Stimulated activated CD4-positive, alpha-beta T cell treated with anti-CD3 and anti-CD28 coated beads, TNF-alpha, amount 100 ng/mL, for 48 hours (primary cell): ENCODE measurements around the gene JMY.

Experiments used
- DNase-seq, 3 donors: peaks; one replicate each; pipeline ENCODE4 v3.0.0-alpha.2; 2020; ENCODE audit warnings: low read depth in 3 of 3

The JMY gene

GRCh38 chr5:79295029-79295428, 59.1 kb downstream of the JMY start:
- DNase-seq: no peak

- DNase-seq: no peak
Observed at GRCh38 chr5:79297661-79298060, 61.7 kb downstream of the JMY start.

GRCh38 chr5:79301046-79301712, 65.2 kb downstream of the JMY start:
- no peak for DNase-seq

GRCh38 chr5:79302454-79302853, 66.5 kb downstream of the JMY start:
- no peak for DNase-seq

- DNase-seq: no peak
Observed at GRCh38 chr5:79305706-79306105, 69.8 kb downstream of the JMY start.

- no peak for DNase-seq
Observed at GRCh38 chr5:79318935-79319614, 83.1 kb downstream of the JMY start.

GRCh38 chr5:79329453-79329852, 93.5 kb downstream of the JMY start:
- DNase-seq: no peak

- DNase-seq: no peak
Observed at GRCh38 chr5:79330071-79330470, 94.1 kb downstream of the JMY start.

GRCh38 chr5:79333852-79334557, 98.1 kb downstream of the JMY start:
- no peak for DNase-seq

- DNase-seq: no peak
Observed at GRCh38 chr5:79346420-79346824, 110.5 kb downstream of the JMY start.

- no peak for DNase-seq
Observed at GRCh38 chr5:79349047-79349446, 113.1 kb downstream of the JMY start.

GRCh38 chr5:79349881-79350280, 114.0 kb downstream of the JMY start:
- DNase-seq: no peak

GRCh38 chr5:79357398-79357797, 121.5 kb downstream of the JMY start:
- no peak for DNase-seq
